ENCODE data around the gene ABI2. TPM values are rescaled to one million over a fixed set of nuclear protein-coding genes. Genes with fewer than 3 reads are reported as not detected.

The ABI2 gene
- 41.8 and 53.8 TPM in 2 replicates for total RNA-seq

DNA sequence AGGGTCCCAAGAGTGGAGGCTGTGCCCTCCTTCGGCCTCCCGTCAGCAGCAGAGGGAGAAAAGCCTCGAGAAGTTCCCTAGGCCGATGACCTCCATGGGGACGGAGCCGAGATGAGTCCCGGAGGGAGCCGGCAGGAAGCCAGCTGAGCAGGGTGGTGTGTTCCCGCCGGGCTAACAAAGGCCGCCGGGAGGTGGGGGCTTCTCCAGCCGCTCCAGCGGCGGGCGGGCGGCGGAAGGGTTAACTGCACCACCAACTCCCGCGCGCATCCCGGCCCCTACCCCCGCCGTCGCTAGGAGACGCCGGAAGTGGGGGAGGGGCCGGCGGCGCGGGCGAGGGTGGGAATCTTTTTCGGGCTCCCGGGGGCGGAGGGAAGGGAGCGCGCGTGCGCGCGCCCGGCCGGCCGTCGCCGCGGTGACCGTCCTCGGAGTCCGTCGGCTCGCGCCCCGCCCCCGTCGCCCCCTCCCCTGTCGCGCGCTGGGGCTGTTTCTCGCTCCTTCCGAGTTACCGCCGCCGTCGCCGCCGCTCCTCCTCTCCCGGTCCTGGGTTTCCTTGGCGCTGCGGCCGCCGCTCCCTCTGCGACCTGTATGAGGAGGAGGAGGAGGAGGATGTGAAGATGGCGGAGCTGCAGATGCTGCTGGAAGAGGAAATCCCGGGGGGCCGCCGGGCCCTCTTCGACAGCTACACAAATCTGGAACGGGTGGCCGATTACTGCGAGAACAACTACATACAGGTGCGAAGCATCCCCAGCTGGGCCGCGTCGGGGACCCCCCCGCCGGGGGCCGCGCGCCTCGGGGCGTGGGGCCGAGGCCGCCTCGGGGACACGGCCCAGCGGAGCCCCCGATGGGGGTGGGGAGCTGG, at the start of gene ABI2:
TSS of gene ABI2 (plus strand) at position 494 of the 859 bp plus-strand sequence. CDS start at position 615, 121 bp downstream.

Other genes starting within 250 kb of the ABI2 start
- 43.1 and 50.0 TPM in 2 replicates for gene CYP20A1, start 89.4 kb upstream of the ABI2 start, total RNA-seq
- gene RAPH1, start 206.9 kb downstream of the ABI2 start, total RNA-seq, result 72.8 and 93.6 TPM in 2 replicates